Panc1 (cell line): ENCODE results near the gene FAM53A. TPM values are rescaled to one million over a fixed set of nuclear protein-coding genes. Genes with fewer than 3 reads are reported as not detected.

ENCODE experiments used
- ATAC-seq: fragments of 200-7000 bp; cut with Tn5 transposase; 2 replicates; pipeline ENCODE4 v1.9.1; 2020; ENCODE audit warnings: mild to moderate bottlenecking, moderate library complexity
- BruUV-seq: library from RNA; stranded (reverse); fragments of 400-500 nt; replicated peaks from 2 replicates; lab custom pipeline; 2021; lab: Mats Ljungman, UMichigan
- CTCF ChIA-PET: fragments of 300-600 bp; sonication (Branson Sonifier 250); formaldehyde crosslinking; loops from one replicate; lab custom pipeline; 2022; ENCODE audit warnings: antibody characterized with exemption; lab: Charles Lee
- POLR2A ChIA-PET: fragments of 300-600 bp; sonication (Branson Sonifier 250); formaldehyde crosslinking; loops from one replicate; lab custom pipeline; 2022; ENCODE audit warnings: antibody characterized with exemption; lab: Charles Lee
- DNase-seq: peaks from one replicate; pipeline ENCODE4 v3.0.0-alpha.2; 2010; ENCODE audit warnings: low read depth, low spot score
- H3K27ac ChIP-seq: 2 replicates; pipeline ENCODE4 v1.5.1; 2011; ENCODE audit warnings: mild to moderate bottlenecking, low read length, inconsistent platforms
- H3K27me3 ChIP-seq: fragments of 200-500 bp; sonication (Bioruptor generic); 2 replicates; pipeline ENCODE4 v1.6.0; 2014; ENCODE audit warnings: low read length, inconsistent platforms; ENCODE audit not compliant: control insufficient read depth, insufficient read depth
- H3K36me3 ChIP-seq: fragments of 200-500 bp; sonication (Bioruptor generic); 2 replicates; pipeline ENCODE4 v1.5.1; 2014; ENCODE audit warnings: inconsistent platforms, mild to moderate bottlenecking, low read length, moderate library complexity; ENCODE audit not compliant: control insufficient read depth, insufficient read depth
- H3K4me1 ChIP-seq: 2 replicates; pipeline ENCODE4 v1.5.1; 2011; ENCODE audit warnings: inconsistent platforms, mild to moderate bottlenecking, low read length, moderate library complexity; ENCODE audit not compliant: control insufficient read depth, insufficient read depth
- H3K4me3 ChIP-seq, 2 experiments: 2 replicates each; pipeline ENCODE4 v1.5.1; 2011 to 2012; ENCODE audit warnings: low read depth in 2 of 2, low read length in 2 of 2, mild to moderate bottlenecking in 2 of 2, inconsistent platforms in 1 of 2, moderate library complexity in 1 of 2
- H3K9me3 ChIP-seq: fragments of 200-500 bp; sonication (Bioruptor generic); 2 replicates; pipeline ENCODE4 v1.5.1; 2014; ENCODE audit warnings: low read depth, mild to moderate bottlenecking, inconsistent platforms, low read length, moderate library complexity; ENCODE audit not compliant: control insufficient read depth, insufficient read depth
- CTCF ChIP-seq: fragments of 450-650 bp; IDR thresholded peaks from 2 replicates; pipeline ENCODE4 v1.5.1; 2017; ENCODE audit warnings: mild to moderate bottlenecking
- POLR2AphosphoS5 ChIP-seq: IDR thresholded peaks from 2 replicates; pipeline ENCODE4 v1.6.1; 2012; ENCODE audit warnings: mild to moderate bottlenecking, low read depth, low read length, moderate library complexity
- REST ChIP-seq, 2 experiments: IDR thresholded peaks; 2 replicates each; pipeline ENCODE4 v1.6.1; 2011 to 2012; ENCODE audit warnings: low read depth in 2 of 2, control low read depth in 1 of 2, low read length in 1 of 2, mild to moderate bottlenecking in 1 of 2, moderate library complexity in 1 of 2; ENCODE audit not compliant: insufficient read depth in 1 of 2
- SIN3A ChIP-seq: IDR thresholded peaks from 2 replicates; pipeline ENCODE4 v1.6.1; 2012; ENCODE audit warnings: low read depth, mild to moderate bottlenecking, low read length, moderate library complexity, borderline replicate concordance; ENCODE audit not compliant: insufficient read depth
- TCF7L2 ChIP-seq: IDR thresholded peaks from 2 replicates; pipeline ENCODE4 v1.6.1; 2011; ENCODE audit warnings: mild to moderate bottlenecking, low read depth, low read length, inconsistent platforms
- in situ Hi-C: cut with HindIII; loops from 2 replicates; pipeline ENCODE4 v1.10.0; 2016; ENCODE audit warnings: low sequenced_read_pairs, low pct_unique_long_range_greater_than_20kb
- intact Hi-C: fragments of 100-400 bp; cut with micrococcal nuclease; formaldehyde crosslinking; loops from one replicate; pipeline ENCODE4 v1.10.0; 2022; ENCODE audit not compliant: unreplicated experiment
- total RNA-seq: library from RNA; stranded (reverse); gene quantifications from one replicate; pipeline ENCODE4 v1.2.1, GENCODE V29; 2021; ENCODE audit not compliant: unreplicated experiment

Gene FAM53A
- total RNA-seq, 1 experiment from 2014 or later: 7.0 TPM

- Histone ChIP-seq H3K36me3 (no peaks in the 10 kb centered on the region), H3K27ac (no peak overlapping the region), H3K4me1 (peaks cover 4% of the 10 kb centered on the region), H3K27me3 (no peaks in the 10 kb centered on the region), H3K4me3 (no peak overlapping the region), H3K9me3 (no peaks in the 10 kb centered on the region)
- in situ Hi-C loops (no loop called here), intact Hi-C loops (no loop called here)
- ChIA-PET POLR2A (no interaction called here), CTCF (no interaction called here)
- peak; percentile 42; the same call in 1 of the 2 replicates for ATAC-seq
- no TSS peak for BruUV-seq
- no peak for TF ChIP-seq REST (IDR thresholded peaks at IDR 0.05; ENCODE audit: insufficient read depth in 1 of 2, low read depth in 2 of 2, low read length in 1 of 2)
- TF ChIP-seq SIN3A: no peak
- no peak for TF ChIP-seq TCF7L2
- no peak for TF ChIP-seq POLR2AphosphoS5
- no peak for TF ChIP-seq CTCF
- DNase-seq: no peak
These were observed 80.5 kb downstream of the FAM53A start for GRCh38 chr4:1603413-1604135.

GRCh38 chr4:1602655-1603412 is 81.3 kb downstream of the FAM53A start:
- intact Hi-C loops: no loop called here
- no TSS peak for BruUV-seq

More at GRCh38 chr4:1602655-1603412, 81.3 kb downstream of the FAM53A start:
- Histone ChIP-seq H3K36me3 (no peaks in the 10 kb centered on the region), H3K27ac (no peak overlapping the region), H3K9me3 (no peaks in the 10 kb centered on the region), H3K4me3 (no peak overlapping the region), H3K4me1 (peaks cover 4% of the 10 kb centered on the region), H3K27me3 (no peaks in the 10 kb centered on the region)
- ATAC-seq (no peak), DNase-seq (no peak)
- CTCF ChIA-PET: no interaction called here
- TF ChIP-seq CTCF: no peak
- no peak for TF ChIP-seq REST (IDR thresholded peaks at IDR 0.05; ENCODE audit: insufficient read depth in 1 of 2, low read depth in 2 of 2, low read length in 1 of 2)
- TF ChIP-seq TCF7L2: no peak
- in situ Hi-C loops: no loop called here
- POLR2A ChIA-PET: no interaction called here
